HG03139 (cell line): ENCODE measurements around the gene KDM2B.

Source experiments
- ATAC-seq: cut with Tn5 transposase; IDR thresholded peaks from one replicate; pipeline ENCODE4 v1.9.1; 2021; ENCODE audit not compliant: unreplicated experiment

The KDM2B gene

DNA sequence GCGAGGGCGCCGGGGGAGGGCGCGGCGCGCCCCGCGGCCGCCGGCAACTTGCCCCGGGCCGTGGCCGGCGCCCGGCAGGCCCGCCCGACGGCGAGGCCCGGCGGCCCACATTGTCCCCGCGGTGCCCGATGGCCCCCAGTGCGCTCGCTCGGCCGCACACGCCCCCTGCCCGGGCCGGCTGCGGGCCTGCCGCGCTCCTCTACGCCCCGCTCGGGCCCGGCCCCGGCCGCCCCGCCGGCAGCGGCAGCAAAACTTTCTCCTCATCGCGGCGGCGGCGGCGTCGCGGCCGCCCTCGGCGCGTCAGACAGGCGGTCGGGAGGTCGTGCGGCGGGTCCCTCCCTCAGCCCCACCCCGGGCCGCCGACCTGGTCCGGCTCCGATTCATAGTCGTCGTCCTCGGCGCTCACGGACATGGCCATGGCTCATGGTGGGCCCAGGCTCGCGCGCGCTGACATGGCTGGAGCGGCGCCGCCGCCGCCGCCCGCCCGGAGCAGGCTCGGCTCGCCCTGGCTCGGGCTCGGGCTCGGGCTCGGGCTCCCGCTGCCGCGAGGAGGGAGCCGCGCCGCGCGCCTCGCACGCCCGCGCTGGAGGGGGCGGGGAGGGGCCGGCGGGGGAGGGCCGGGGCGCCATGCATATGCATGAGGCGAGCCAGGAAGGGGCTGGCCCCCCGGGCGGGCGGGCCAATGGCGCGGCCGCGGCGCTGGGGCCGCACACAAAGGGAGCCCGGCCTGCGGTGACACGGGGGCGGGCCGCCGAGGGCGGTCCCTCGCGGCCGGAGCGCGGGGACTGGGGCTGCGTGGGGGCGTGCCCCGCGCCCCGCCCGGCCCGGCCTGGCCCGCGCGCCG is 113.8 kb downstream of the KDM2B start:
- peak; percentile 86 for ATAC-seq

- peak; percentile 7 for ATAC-seq
Observed at GRCh38 chr12:121465921-121466793, 114.7 kb downstream of the KDM2B start.

- no peak for ATAC-seq
Observed at GRCh38 chr12:121464331-121464730, 116.5 kb downstream of the KDM2B start.

- ATAC-seq = no peak
Observed at GRCh38 chr12:121461048-121461447, 119.8 kb downstream of the KDM2B start.

GRCh38 chr12:121456551-121456950 is 124.3 kb downstream of the KDM2B start:
- ATAC-seq = no peak

DNA sequence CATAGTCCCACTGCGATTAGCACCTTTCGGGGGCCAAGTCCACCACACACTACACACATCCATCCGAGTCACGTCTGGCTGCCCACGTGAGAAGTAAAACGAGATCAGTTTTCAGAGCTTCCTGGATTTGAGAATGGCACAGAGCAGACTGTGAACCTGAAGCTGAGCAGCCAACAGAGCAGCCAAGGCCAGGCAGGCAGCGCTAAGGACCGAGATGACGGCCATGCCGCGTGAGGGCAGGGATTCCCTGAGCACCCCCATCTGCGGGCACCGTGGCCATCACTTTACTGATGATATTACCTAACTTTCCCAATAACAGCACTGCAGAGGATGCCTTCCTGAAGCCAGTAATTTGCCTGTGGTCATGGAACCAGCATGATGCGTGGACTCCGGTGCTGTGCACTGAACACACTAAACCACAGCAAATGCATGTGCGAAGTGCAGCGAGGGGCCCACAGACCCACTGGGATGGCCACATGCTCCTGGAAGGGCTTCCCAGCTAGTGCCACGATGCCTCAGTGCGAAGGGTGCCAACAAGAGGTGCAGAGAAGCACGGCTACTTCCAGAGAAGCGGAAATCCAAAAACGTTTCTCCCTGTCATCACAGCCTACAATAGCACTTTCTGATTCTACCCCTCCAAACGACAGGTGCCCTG is 124.9 kb downstream of the KDM2B start:
- no peak for ATAC-seq

GRCh38 chr12:121454921-121455320 is 125.9 kb downstream of the KDM2B start:
- no peak for ATAC-seq

GRCh38 chr12:121453629-121454028 is 127.2 kb downstream of the KDM2B start:
- no peak for ATAC-seq

- no peak for ATAC-seq
Observed at GRCh38 chr12:121452985-121453360, 127.8 kb downstream of the KDM2B start.

DNA sequence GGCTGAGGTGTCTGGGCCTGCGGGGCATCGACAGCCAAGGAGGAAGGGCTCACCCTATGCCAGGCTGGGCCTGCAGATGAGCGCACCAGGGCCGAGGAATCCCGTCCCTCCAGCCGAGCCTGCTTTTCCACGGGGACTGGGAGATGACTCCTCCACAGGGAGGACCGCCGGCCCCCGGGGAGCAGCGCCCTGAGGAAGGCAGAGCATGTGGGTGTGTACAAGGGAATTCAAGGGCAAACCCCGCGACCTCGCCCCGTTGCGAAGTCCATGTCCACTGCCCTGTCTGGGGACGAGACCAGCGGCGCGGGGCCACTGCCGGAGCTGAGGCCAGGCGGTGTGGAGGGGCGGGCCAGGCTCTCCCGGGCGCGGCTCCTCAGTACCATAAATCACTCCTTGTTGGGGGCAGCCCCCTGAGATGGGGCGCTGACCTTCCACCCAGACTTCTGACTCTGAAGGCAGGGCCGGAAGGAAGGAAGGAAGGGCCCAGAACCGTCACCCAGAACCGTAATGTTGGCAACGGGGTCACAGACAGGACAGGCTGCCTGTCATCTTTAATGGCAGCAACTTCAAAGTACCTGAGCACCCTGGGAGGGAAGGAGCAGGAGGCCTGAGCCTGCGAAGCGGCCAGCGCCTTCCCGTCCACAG is 128.4 kb downstream of the KDM2B start:
- no peak for ATAC-seq

GRCh38 chr12:121451961-121452339 is 128.9 kb downstream of the KDM2B start:
- ATAC-seq = no peak

DNA sequence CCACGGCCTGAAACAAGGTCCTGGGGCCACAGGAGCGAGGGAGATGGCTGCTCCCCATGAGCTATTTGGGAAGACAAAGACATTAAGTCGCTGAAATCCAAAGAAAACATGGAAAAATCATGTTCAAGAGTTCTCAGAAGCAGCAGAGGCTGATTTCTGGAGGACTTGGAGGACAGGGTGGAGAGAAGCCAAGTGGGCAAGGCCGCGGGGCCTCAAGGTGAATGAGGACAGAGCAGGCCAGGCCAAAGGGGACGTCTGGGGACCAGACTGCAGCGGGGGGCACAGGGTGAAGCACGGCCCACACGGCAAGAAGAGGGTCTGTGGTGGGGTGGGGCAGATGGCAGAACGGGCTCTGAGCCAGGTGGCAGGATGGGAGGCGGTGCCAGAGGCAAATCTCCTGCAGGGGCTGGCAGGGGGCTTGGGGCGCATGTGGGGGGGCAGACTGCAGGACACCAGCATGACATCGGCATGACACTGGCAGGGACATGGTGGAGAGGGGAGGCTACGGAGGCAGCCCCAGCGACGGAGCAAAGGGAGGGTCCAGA is 132.0 kb downstream of the KDM2B start:
- no peak for ATAC-seq

DNA sequence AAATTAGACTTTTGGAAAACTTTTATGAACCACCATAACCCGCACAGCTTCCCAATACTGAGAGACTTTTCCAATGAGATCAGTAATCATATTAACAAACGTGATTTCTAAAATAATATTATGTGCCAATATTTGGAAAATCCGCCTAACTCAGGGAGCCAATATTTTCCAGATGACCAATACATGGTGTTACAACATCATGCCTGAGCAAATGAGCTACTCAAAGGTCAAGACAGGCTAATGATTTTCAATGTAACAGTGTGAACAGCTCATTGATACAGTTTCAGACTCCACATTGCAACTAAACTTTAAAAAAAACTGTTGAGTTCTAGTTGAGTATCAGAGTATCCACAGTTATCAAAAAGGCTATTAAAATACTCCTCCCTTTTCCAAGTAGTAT is 134.1 kb downstream of the KDM2B start:
- ATAC-seq = no peak

DNA sequence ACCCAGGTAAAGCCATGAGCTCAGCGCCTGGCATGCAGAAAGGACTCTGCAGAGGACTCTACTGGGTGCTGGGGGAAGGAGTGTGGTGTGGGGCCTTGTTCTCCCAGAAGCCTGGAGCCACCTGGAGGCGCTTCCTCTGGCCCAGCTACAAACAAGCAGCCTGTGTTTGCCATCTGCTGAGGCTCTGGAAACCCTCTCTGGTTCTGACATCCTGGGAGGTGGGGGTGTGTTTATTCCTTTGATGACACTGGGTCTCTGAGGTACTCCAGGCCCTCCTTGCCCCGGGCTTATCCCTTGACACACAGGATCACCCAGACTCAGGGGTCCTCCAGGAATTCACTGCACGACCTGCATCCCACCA is 136.0 kb downstream of the KDM2B start:
- ATAC-seq = no peak

DNA sequence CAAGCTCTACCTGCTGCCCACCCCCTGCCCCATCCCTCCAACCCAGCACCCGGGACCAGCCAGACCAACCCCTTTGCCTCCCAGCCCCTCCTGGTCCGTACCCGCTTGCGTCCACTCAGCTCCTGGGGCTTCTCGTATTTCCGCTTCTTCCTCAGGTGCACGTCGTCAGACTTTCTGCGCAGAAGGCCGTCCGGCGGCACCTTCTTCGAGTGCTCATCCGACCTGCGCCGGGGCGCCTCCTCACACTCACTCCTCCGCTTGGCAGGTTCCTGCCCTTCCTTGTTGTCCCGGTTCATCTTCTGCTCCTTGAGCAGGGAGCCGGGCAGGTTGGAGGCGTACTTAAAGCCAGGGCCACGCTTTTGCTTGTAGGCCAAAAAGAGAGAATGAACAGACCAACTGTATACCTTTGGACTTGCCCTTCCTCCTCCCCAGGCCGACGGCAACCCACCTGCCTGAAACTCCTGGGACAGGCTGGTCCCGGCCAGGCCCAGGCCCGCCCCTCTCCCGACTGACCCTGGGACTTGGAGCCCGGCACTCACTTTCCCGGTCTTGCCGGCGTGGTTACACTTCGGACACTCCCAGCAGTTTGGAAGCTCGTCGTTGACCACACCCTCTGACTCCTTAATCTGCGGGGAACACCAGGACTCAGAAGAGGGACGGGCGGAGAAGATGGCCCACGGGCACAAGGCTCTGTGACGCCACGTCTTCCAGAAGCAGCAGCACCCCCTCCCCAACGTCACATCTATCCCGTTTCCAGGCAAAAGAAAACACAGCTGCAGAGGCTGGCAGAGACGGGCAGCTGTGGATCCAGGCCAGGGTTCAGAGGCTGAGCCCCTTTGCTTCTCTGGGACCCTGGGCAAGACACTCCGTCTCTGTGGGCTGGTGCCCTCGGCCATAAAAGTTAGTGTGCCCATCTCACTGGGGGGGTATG is 136.6 kb downstream of the KDM2B start:
- ATAC-seq = no peak

- no peak for ATAC-seq
Observed at GRCh38 chr12:121443193-121443870, 137.5 kb downstream of the KDM2B start.

DNA sequence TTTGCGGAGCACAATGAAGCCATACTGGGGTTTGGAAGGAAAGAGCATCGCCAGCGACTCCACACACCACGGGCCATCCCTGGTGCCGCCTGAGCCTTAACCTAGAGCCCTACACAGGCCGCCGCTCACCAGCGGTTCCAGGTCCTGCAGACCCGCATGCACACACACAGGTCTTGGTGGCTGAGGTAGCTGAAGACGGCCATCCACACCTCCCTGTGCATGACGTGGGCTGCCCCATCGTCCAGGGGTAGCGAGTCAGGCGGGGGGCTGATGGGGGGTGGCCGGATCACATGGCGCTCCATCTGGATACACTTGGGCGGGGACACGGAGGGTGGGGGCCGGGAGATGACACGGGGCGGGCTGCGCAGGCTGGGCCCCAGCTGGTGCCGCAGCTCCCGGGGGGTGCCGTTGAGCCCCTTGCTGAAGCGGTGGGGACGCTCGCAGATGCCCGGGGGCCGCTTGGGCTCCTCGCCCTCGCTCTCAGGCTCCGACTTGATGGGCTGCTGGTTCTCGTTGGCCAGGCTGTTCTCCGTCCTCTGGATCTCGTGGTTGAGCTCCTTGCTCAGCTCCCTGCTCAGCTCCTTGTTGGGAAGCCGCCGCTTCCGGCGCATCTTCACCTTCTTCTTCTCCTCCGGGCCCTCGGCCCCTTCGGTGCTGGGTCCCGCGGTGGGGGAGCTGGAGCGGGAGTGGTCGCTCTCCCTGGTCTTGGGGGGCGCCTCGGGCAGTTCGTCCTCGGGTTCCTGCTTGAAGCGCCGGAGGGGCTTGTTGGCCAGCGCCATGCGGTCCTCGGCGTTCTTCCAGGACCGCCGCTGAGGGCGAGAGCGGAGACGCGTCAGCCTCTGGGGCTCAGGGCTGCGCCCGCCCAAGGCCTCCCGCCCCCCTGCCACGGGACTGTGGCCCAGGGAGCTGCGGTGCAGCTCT is 138.5 kb downstream of the KDM2B start:
- ATAC-seq = no peak

DNA sequence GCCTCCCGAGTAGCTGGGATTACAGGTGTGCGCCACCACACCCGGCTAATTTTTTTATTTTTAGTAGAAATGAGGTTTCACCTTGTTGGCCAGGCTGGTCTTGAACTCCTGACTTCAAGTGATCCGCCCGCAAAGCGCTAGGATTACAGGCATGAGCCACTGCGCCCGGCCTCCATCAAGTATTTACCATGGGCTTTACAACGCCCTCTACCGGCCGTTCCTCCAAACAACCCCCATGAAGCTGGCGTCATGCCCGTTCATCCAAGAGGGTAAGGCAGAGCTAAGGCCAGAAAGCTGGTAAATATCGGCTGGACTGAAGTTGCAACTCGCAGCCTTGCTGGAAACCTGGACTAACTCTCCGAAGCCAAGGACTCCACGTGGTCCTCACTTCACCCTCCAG is 139.3 kb downstream of the KDM2B start:
- ATAC-seq = no peak
